NCI-H2107 treated with DMSO at 0.1 percent for 48 hours (cell line): ENCODE results near the gene IHH.

Experiments used
- DNase-seq: peaks from one replicate; lab custom pipeline; 2025; ENCODE audit not compliant: unreplicated experiment; lab: John Stamatoyannopoulos, UW

Gene IHH

DNA sequence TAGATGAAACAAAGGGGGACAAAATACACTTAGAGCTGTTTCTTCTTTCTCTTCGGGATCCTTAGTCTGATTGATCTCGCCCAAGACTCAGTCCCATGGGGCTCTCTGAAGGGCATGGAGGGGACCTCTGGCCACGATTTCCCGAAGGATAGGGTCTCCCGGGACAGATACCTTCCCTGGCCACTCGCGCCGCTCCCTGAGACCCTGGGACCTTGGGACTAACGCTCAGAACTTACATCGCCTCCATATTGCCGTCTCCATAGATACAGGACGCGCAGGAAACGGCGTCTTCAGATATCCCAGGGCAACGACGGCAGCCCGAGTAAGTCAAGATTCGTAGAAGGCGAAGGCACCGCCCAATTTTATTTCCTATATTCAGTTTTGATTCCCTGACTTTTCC is 19.5 kb downstream of the IHH start, which contains the start of gene CFAP65:
CFAP65 (minus strand) TSS at position 265 of the 400 bp plus-strand sequence. CDS start 2,468 bp downstream, outside the sequence.
- DNase-seq, result no peak

DNA sequence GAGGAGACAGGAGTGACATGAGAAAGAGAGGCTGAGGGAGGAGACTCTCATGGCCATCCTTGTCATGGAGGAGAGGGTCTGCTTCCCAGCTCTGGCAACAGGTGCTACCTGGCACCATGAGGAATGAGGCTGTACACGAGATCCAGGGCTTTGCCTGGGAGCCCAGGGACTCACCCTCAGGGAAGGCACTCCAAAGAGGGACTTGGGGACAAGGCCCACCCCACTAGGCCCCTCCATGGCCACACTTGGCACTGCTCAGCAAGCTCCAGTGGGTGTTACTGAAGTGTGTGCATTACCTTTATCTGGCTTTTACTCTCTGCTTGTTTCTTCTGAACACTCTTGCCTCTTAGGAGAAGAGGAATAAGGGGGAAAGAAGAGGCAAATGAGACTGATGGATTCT is 22.1 kb downstream of the IHH start:
- no peak for DNase-seq

DNA sequence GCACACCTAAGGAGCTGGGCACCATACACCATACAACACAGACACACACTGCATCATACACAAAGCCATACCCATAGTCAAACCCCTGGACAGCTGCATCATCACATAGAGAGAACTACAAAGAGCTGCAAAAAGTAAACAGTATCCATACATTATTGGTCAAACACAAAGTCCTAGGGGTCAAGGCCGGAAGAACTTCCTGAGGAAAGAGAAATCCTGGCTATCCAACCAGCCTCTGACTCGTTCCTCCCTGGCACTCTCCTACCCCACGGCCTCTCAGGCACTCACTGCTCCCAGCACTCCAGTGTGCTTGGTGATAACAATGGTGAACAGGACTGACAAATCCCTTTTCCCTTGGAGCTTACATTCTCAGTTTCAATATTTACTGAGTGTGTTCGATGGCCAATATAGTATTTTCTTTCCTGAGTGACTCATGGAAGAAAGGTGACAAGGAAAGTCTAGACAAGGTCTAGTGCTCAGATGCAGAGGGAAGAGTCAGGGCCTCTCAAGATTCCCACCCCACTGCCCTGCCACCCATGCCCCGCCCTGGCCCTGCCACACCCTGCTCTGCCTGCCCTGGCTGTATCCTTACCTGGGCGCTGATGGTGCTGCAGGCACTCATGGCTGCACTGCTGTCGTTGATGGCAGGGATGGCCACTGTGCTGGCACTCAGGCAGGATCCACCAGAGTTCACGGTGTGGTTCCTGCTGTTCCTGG is 22.8 kb downstream of the IHH start:
- no peak for DNase-seq

DNA sequence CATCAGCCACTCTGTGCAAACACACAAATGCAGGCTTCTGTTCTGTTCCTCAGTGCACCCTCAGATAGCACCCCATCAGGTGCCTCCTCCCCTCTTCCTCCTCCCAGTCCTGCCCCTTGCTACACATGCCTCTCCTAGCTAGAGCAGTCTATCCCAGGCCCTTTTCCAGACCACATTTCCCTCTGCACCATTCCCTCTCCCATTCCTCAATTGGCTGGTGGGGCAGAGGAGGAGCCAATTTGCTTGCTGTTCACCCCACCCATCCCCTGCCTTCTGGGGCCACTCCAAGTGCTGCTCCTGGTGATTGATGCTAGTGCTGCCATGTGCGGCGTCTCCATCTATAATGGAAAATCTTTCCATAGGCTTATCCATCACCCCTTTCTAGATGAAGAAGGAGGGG is 24.8 kb downstream of the IHH start:
- DNase-seq, result no peak

DNA sequence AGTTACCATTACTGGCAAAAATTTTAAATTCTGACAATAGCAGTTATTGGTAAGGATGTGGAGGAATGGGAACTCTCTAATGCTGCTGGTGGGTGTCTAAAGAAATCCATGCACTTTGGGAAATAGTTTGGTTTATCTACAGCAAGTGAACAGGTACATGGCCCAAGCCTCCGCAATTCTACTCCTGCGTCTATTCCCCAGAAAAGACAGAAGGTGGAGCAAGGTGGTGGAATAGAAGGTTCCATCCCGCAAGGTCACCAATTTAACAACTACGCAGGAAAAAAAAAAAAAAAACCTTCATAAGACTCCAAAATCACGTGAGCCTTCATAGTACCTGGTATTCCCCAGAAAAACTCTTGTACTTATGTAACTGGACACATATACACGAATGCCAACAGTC is 25.9 kb downstream of the IHH start:
- no peak for DNase-seq

DNA sequence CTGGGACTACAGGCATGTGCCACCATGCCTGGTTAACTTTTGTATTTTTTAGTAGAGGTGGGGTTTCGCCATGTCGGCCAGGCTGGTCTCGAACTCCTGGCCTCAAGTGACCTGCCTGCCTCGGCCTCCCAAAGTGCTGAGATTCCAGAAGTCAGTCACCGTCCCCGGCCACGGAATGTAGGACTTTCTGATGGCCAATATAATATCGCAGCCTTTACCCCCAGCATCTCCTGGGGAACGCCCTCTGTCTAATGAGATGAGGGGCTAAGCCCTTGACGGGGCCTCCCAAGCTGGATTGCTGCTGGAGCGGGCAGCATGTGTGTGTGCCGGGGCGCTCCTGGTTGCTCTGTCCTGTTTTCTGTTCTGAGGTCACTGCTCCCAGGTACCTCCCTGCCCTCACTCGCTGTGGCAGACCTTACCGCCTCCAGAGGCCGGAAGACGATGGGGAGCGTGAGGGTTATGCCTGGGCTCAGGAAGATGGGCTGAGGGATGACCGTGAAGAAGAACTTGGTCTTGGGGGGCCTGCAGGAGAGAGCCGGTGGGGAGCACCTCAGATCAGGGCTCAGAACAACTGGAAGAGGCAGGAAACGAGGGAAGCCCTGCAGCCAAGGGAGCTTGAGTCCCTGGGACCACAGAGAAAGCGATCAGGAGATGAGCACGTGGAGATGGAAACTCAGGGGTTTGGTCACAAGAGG is 28.5 kb downstream of the IHH start:
- DNase-seq, result no peak

DNA sequence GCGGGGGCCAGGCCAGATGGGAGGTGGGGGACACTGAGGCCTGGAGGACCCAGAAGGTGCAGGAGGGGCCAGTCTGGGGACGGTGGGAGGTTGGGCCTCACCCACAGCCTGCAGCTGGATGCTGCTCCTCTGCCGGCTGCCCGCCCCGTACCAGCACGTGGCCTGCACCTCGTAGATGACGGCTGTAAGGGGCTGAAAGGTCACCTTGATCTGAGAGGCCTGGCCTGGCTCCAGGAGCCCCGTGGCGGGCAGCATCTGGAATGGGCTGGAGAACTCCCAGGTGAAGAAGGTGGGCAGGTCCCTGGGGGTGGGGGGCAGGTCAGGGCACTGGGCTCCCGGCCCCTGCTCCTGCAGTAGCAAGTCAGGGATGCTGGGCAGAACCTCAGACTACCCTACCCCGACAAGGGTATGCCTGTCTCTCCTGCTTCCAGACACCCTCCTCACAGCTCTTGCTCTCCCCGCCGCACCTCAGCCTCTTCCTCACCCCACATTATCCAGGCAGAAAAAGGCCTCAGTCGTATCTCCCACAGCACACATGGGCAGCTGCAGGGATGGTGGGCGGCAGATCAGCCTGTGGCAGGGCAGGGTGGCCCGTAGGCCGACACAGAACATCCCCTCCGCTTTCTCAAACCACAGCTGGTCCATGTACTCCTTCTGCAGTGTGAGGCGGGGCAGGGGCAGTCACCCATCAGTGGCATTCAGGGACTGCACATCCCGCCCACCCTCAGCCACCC is 29.5 kb downstream of the IHH start:
- no peak for DNase-seq

DNA sequence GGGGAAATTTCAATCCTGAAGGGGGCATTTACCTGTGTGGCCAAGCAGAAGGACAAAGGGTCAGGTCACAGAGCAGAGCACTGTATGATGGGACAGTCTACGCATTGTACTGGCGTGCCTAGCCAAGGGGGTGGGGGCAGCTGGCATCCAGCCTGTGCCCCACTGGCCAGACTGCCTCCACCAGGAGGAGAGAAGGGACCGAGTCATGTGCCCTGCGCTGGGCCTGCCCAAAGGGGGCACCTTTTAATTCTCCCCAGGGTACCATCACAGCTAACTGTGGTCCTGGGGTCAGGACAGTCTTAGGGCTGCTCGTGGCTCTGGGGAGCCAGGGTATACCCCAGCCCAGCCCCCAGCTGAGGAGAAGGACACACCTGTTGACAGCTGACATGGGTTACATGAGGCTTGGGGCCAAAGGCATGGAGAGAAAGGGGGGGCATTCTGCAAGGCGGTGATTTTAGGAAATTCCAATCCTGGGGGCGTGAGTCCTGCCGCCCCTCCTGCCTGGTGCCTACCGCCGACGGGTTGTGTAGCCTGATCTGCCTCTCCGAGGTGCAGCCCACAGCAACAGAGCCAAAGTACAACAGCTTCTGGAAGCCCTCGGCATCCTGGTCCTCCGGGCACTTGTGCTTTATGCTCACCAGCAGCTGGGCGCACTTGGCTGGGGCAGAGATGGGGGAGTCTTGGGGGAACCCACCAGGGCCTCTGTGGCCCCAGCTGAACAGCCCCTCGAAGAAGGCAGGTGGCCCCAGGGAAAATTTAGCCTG is 30.4 kb downstream of the IHH start:
- DNase-seq, result no peak

DNA sequence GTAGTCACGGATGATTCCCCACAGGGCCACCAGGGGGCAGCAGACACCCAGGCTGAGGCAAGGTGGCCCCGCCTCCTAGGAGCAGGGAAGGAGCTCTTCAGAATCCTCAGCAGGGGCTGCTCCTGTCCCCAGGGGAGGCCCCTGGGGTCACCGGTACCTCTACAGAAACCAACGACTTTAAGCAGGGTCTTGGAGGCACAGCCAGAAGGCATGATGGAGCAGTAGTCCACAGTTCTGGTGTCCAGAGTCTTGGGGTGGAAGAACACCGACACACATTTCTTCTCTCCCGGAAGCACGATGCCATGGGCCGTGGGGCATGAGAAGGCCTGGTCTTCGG is 30.9 kb downstream of the IHH start:
- peak; percentile 29 for DNase-seq

DNA sequence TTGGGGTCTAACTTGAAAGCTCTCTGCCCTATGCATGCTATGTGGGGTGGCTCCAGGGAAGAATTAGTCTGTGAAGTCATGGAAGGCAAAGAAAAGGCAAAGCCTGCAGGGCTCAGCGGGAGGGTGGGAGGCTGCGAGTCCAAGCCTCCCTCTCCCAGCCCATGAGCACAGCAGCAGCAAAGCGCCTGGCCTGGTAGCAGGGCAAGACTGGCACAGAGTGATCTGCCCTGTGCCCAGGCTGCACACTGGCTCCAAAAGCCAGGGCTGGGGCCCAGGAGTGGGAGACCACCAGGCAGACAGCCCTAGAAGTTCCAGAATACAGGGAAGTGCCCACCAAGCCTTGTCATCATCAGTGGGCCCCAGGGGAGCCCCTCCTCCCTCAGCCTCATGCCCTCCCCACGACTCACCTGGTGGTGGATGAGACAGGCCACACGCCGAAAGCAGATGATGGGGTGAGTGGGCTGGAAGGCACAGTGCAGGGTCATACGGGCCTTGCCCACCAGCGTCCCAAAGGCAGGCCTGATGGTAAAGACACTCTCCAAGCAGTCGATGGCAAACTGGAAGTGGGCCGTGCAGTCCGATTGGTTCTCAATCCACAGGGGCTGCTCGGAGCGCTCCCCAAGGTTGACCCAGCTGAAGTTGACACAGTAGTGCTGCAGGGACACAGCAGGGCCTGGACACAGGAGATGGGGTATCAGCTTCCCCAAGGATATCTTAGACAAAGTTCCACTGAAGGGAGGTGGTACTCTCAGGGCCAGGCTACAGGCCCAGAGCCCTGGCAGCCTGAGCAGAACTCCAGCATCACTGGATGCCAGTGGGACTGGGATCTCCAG is 31.5 kb downstream of the IHH start:
- no peak for DNase-seq

DNA sequence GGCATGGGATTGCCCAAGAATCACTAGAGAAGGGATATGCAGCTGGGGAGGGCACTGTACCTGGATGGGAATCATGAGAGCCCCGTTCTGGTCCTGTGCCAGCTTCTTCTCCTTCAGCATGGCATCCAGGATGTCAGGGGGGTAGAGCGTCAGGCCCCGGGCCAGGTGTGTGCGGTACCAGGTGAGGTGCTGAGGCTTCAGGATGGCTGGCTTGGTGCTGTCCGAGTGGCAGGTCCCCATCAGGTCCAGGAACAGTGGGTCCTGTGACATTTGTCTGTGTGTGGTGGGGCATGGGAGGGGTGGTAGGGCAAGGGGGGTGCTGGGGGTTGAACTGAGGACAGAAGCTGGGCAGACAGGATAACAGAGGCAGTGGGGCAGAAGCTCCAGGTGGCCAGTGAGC is 32.6 kb downstream of the IHH start:
- no peak for DNase-seq

DNA sequence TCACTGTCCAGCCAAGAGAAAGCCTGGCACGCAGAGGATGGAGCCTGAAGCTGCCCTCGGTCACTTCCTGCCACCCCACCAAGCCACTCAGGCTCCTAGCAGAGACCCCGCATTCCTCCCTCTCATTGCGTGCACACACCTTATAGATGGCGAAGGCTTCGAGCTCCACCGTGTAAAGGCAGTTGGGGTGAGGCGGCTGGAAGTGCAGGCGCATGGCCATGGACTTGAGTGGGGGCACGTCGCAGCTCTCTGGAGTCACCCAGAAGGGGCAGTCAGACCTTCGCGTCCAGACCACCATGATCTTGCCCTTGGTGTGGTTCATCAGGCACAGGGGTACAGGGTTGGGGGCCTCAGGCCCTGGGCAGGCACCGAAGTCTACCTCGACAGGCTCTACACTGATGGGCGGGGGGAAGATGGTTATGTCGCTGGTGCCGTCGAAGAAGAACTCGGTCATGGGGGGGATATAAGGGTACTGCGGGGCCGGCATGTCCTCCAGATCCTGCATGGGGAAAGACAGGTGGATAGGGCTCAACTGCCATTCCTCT is 33.1 kb downstream of the IHH start:
- no peak for DNase-seq

DNA sequence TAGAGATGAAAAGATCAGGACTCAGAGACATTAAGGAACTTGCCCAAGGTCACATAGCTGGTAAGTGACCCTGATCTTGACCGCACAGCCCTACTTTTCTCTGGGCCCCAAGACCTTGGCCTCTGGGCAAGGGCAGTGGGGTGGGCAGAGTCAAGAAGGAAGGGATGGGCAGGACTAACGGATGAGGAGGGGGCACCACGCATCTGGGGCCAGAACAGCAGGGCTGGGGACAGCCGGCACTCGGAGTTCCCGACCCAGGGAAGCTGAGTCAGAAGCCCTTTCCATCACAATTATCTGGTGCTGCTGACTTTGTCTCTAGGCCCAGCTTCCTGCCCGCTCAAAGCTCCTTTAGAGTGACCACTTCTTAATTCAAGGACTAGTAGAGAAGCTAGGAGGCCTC is 33.8 kb downstream of the IHH start:
- DNase-seq, result no peak

DNA sequence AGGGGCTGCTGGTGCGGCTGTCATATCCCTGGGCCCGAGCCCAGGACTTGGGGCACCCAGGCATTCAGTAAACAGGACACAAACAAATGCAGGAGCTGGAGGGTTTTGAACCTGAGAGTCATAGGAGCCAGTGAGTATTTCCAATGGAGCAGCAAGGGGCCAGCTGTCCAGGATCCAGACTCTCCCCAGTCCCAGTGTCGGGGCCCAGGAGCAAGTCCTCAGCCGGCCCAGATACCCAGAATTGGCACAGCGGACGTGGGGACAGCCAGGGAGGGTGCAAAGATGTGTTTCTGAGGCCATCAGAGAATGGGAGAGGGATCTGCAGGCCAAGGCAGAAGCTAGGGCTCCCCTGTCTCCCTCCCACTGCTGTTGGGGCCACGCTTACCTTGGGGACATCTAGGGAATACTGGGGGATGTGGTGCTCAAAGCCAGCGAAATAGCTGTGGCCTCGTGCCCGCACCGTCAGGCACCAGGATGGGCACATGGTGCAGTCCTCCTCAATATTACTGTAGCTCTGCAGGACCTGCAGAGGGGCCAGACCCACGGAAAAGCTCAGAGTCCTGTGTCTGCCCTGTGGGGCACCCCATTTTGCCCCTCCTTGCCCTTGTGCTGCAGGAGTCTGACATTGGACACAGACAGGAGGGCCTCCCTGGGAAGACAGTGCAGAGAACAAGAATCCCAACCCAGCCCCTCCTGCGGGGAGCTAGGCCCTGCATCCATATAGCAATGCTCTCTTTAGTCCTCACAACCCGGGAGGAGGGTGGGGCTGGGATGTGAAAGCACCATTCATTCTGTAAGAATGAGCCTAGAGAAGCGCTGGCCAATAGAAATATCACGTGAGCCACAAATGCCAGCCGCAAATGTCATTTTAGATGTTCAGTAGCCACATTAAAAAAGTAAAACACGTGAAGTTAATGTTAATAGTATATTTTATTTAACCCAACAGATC is 34.8 kb downstream of the IHH start:
- DNase-seq, result no peak

DNA sequence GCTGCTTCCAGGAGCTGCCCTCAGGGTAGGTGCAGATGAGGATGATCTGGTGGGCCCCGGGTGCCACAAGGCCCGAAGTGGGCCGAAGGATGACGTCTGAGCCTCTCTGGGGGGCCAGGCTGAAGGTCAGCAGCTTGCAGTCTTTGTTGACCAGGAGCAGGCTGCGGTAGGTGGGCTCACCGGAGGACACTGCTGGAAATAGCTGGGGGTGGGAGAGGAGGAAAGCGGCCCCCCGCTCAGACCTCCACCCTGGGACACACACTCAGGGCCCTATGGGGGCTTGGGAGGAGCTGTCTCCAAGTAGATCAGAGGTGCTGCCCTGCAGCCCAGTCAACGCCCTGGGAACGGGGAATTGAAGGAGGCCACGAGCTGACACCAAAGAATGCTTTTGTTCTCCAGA is 36.7 kb downstream of the IHH start:
- DNase-seq, result no peak

DNA sequence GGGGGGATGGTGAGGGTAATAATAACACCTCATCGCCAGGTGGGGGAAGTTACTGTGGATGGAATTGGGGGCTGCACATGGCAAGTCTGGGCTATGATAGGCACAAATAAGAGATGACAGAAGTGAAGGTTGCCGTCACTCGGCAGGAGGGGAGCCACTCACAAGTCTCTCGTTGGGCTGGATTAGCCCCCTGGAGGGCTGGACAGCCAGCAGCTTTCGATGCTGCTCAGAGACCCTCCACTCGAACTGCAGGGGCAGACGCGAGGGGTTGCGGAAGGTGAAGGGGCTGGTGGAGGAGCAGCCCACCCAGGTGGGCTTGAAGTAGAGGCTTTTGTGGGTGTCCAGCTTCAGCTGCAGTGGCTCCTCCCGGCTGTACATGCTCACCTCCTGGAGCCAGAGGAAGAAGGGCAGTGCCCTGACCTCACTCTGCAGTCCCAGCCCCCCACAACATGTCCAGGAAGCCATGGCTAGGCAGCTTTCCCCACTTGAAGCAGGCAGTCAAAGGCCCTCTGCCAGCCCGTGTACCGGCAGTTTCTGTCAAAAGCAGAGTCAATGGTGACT is 37.6 kb downstream of the IHH start:
- DNase-seq, result no peak

DNA sequence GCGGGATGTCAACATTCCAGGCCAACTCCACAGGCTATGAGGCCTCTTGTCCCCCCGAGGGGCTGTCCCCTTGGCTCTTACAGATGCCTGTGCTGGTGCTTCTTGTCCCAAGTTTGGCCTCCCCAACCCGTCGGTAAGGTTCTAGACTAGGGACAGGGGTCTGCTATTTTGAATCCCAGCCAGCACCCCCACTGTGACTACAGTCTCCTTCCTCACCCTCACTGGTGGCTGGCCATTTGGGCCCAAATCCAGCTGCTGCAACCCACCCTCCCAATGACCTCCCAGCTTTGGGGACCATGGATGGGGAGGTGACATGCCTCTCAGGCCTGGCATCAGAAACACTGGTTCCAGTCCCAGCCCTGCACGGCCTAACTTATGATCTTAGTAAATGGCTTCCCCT is 38.1 kb downstream of the IHH start:
- no peak for DNase-seq

DNA sequence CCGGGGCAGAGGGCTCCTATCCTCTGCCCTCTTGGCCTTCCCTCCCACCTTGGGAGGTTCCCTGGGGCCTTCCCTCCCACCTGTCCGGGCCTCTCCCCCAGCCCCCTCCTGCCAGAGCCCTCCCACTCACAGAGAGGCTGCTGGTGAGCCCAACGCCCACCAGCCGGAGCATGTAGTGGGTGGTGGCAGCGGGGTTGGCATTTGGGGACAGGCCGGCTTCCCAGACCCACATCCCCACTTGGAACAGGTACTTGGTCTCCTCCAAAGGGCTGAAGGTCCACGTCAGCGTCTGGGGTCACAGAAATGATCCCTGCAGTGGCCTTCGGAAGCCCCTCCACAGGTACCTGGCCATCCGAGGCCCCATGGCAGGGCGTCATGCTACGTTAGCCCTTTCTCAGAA is 38.7 kb downstream of the IHH start:
- no peak for DNase-seq

DNA sequence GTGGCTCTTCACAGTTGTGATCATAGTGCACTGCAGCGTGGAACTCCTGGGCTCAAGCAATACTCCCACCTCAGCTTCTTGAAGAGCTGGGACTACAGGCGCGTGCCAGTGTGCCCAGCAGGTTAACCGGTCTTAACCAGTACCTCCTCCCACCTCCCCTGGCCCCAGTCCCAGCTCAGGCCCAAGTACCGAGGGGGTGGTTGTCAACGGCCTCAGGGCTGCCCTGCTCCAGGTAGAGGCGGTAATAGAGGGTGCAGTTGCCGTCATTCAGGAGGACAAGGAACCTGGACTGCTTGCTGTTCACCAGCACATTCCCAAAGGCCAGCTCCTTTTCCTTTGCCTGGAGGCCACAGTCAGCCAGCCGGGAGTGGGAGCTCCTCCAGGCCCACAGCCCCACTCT is 39.1 kb downstream of the IHH start:
- no peak for DNase-seq
